Liver (tissue), 9 donors: ENCODE measurements around the gene LRRN2. TPM values are rescaled to one million over a fixed set of nuclear protein-coding genes. Genes with fewer than 3 reads are reported as not detected.

Experiments
- DNase-seq: peaks from one replicate; pipeline ENCODE4 v3.0.0-alpha.2; 2017; ENCODE audit warnings: low spot score
- H3K27ac ChIP-seq, 2 donors: one replicate each; pipeline ENCODE4 v1.7.0; 2013; ENCODE audit warnings: inconsistent platforms in 2 of 2, low read length in 2 of 2, control low read depth in 1 of 2, low read depth in 1 of 2, mild to moderate bottlenecking in 1 of 2
- H3K27me3 ChIP-seq, 4 donors: one replicate each; pipeline versions ENCODE4 v1.6.1 to v1.7.0; 2013; ENCODE audit warnings: low read length in 3 of 4, inconsistent platforms in 1 of 4, mild to moderate bottlenecking in 1 of 4, moderate library complexity in 1 of 4; ENCODE audit not compliant: control insufficient read depth in 4 of 4, insufficient read depth in 4 of 4
- H3K36me3 ChIP-seq, 4 donors: one replicate each; pipeline versions ENCODE4 v1.6.1 to v1.7.0; 2013; ENCODE audit warnings: low read length in 3 of 4, mild to moderate bottlenecking in 3 of 4, low read depth in 1 of 4, moderate library complexity in 1 of 4; ENCODE audit not compliant: control insufficient read depth in 4 of 4, insufficient read depth in 3 of 4
- H3K4me1 ChIP-seq, 4 donors: one replicate each; pipeline versions ENCODE4 v1.6.1 to v1.7.0; 2013; ENCODE audit warnings: low read length in 3 of 4, mild to moderate bottlenecking in 3 of 4, moderate library complexity in 1 of 4; ENCODE audit not compliant: control insufficient read depth in 4 of 4, insufficient read depth in 4 of 4
- H3K4me3 ChIP-seq, 3 donors: one replicate each; pipeline versions ENCODE4 v1.6.1 to v1.7.0; 2013; ENCODE audit warnings: low read length in 3 of 3, control low read depth in 1 of 3, low read depth in 1 of 3, mild to moderate bottlenecking in 1 of 3
- H3K9ac ChIP-seq, 2 donors: one replicate each; pipeline ENCODE4 v1.7.0; 2013; ENCODE audit warnings: low read length in 2 of 2, mild to moderate bottlenecking in 2 of 2, moderate library complexity in 2 of 2, control low read depth in 1 of 2, low read depth in 1 of 2
- H3K9me3 ChIP-seq, 4 donors: one replicate each; pipeline versions ENCODE4 v1.6.1 to v1.7.0; 2013; ENCODE audit warnings: low read length in 3 of 4; ENCODE audit not compliant: control insufficient read depth in 4 of 4
- EGR1 ChIP-seq, 2 donors: IDR thresholded peaks; 2 replicates each; pipeline ENCODE4 v1.6.1; 2016 to 2018; ENCODE audit warnings: antibody characterized with exemption in 2 of 2, low read depth in 2 of 2
- FOXA1 ChIP-seq: IDR thresholded peaks from 2 replicates; pipeline ENCODE4 v1.6.1; 2016; ENCODE audit warnings: antibody characterized with exemption
- FOXA2 ChIP-seq: IDR thresholded peaks from 2 replicates; pipeline ENCODE4 v1.6.1; 2016; ENCODE audit warnings: antibody characterized with exemption
- GABPA ChIP-seq, 2 donors: IDR thresholded peaks in 1 of 2; conservative IDR thresholded peaks in 1 of 2; 2 replicates each; pipeline ENCODE4 v1.6.1; 2016; ENCODE audit warnings: antibody characterized with exemption in 2 of 2, mild to moderate bottlenecking in 1 of 2, moderate library complexity in 1 of 2
- HNF4A ChIP-seq, 2 donors: conservative IDR thresholded peaks; 2 replicates each; pipeline ENCODE4 v1.6.1; 2016; ENCODE audit warnings: antibody characterized with exemption in 2 of 2, mild to moderate bottlenecking in 2 of 2
- HNF4G ChIP-seq: IDR thresholded peaks from 2 replicates; pipeline ENCODE4 v1.6.1; 2016; ENCODE audit warnings: antibody characterized with exemption
- JUND ChIP-seq, 2 donors: IDR thresholded peaks; 2 replicates each; pipeline ENCODE4 v1.6.1; 2016; ENCODE audit warnings: antibody characterized with exemption in 2 of 2
- NR2F2 ChIP-seq: IDR thresholded peaks from 2 replicates; pipeline ENCODE4 v1.6.1; 2016; ENCODE audit warnings: antibody characterized with exemption
- TAF1 ChIP-seq: conservative IDR thresholded peaks from 2 replicates; pipeline ENCODE4 v1.6.1; 2016; ENCODE audit warnings: antibody characterized with exemption, mild to moderate bottlenecking
- YY1 ChIP-seq: IDR thresholded peaks from 2 replicates; pipeline ENCODE4 v1.6.1; 2016; ENCODE audit warnings: antibody characterized with exemption, mild to moderate bottlenecking
- WGBS: extraction: QIAGEN DNeasy Blood & Tissue Kit; methylation state at CpG from one replicate; pipeline ENCODE4 v1.1.7; 2013; 5-methylcytosine and 5-hydroxymethylcytosine counted together
- polyA plus RNA-seq, 2 donors: library from polyadenylated mRNA; stranded (reverse) in 1 of 2; unstranded in 1 of 2; fragments of 200-250 nt in 1 of 2; fragments of >200 nt in 1 of 2; fragmentation: Nextera tagmentation in 1 of 2; extraction: Ambion mirVana in 1 of 2; gene quantifications; one replicate each; pipeline versions ENCODE4 v1.2.1 to v1.2.3, GENCODE V29; 2013 to 2015
- total RNA-seq, 2 donors: library from RNA; depleted of rRNA; stranded (reverse); fragments of >200 nt; gene quantifications; one replicate each; pipeline ENCODE4 v1.2.3, GENCODE V29; 2014
- TF ChIP-seq, protein P1 (sequence below): IDR thresholded peaks from 2 replicates; pipeline ENCODE4 v1.6.1; 2016; ENCODE audit warnings: antibody characterized with exemption
- TF ChIP-seq, protein P2 (sequence below): fragments of 150-350 bp; IDR thresholded peaks from 2 replicates; pipeline ENCODE4 v1.5.1; 2017; ENCODE audit warnings: improper control_type of control experiment, low read depth, low read length; ENCODE audit not compliant: missing input control
- TF ChIP-seq, protein P3 (sequence below): IDR thresholded peaks from 2 replicates; pipeline ENCODE4 v1.6.1; 2016; ENCODE audit warnings: antibody characterized with exemption
- TF ChIP-seq, protein P4 (sequence below): IDR thresholded peaks from 2 replicates; pipeline ENCODE4 v1.6.1; 2016; ENCODE audit warnings: antibody characterized with exemption
- TF ChIP-seq, protein P5 (sequence below): IDR thresholded peaks from 2 replicates; pipeline ENCODE4 v1.6.1; 2016; ENCODE audit warnings: antibody characterized with exemption, mild to moderate bottlenecking
- donor health status: healthy.
- donor health status: healthy.
- donor health status: healthy.
- donor health status: healthy.
- donor health status: healthy.

The LRRN2 gene
- total and polyA plus RNA-seq, 4 donors = 0.13 to 2.8 (median 0.28) TPM

DNA sequence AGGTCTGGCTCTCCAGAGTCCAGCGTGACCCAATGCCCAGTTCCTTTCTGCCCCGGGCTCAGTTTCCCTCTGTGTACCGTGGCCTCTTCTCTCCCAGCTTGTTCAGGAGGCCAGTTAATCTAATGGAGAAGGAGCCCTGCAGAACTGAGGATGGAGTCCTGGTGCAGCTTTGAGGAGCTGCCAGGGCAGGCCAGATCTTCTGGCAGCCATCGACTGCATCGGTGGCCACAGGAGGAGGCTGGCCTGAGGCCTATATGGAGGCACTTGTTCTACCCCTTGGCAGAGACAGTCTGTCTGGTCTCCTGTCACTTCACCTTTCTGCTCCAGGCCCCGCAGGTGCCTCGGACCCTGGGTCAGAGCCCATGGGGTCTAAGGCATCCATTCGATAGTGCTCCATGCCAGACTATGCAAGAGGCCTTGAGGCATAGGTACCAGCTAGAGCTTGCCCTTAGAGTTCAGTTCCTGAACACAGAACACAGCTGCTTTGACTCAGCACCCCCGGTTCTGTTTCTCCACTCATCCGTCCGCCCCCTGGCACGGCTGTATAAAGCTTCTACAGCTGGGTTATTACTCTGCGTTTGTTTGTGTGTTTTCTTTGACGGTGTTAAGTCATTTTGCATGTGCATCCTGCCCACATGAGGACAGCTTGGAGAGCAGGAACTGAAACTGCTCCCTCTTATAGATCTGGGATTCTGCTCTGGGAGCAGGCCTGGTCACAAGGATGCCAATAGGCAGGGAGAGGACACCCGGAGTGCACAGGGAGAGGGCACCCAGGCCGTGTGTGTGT lies 18.5 kb upstream of the LRRN2 start:
- WGBS = 84% methylated on average over 16 of the region's 16 CpGs

DNA sequence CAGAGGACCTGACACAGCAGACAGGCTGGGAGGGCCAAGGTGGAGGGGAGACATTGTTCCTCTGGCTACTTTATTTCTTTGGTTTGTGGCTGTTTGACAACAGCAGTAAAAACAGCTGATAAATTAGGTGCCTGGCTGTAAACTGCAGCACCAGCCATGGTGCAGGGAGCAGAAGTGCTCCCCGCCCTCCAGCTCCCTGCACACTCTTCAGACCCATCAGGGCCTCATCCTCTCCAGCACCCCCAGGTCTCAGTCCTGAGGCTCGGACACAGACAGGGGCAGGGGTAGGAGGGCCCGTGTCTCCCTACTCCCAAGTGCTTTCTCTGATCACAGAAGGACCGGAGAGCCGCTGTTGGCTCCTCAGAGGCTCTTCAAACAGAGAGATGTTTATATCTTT lies 17.7 kb upstream of the LRRN2 start:
- TF ChIP-seq, protein P1, sequence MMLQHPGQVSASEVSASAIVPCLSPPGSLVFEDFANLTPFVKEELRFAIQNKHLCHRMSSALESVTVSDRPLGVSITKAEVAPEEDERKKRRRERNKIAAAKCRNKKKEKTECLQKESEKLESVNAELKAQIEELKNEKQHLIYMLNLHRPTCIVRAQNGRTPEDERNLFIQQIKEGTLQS = no peak
- no peak for TF ChIP-seq EGR1 (IDR thresholded peaks at IDR 0.05; ENCODE audit: low read depth in 2 of 2)
- TF ChIP-seq, protein P2, sequence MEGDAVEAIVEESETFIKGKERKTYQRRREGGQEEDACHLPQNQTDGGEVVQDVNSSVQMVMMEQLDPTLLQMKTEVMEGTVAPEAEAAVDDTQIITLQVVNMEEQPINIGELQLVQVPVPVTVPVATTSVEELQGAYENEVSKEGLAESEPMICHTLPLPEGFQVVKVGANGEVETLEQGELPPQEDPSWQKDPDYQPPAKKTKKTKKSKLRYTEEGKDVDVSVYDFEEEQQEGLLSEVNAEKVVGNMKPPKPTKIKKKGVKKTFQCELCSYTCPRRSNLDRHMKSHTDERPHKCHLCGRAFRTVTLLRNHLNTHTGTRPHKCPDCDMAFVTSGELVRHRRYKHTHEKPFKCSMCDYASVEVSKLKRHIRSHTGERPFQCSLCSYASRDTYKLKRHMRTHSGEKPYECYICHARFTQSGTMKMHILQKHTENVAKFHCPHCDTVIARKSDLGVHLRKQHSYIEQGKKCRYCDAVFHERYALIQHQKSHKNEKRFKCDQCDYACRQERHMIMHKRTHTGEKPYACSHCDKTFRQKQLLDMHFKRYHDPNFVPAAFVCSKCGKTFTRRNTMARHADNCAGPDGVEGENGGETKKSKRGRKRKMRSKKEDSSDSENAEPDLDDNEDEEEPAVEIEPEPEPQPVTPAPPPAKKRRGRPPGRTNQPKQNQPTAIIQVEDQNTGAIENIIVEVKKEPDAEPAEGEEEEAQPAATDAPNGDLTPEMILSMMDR = no peak
- no peak for TF ChIP-seq JUND (IDR thresholded peaks at IDR 0.05)
- TF ChIP-seq TAF1 = no peak
- TF ChIP-seq FOXA1 = no peak
- TF ChIP-seq GABPA (IDR thresholded peaks at IDR 0.05 in 1 of 2, conservative IDR thresholded peaks at IDR 0.05 in 1 of 2) = no peak
- TF ChIP-seq, protein P3, sequence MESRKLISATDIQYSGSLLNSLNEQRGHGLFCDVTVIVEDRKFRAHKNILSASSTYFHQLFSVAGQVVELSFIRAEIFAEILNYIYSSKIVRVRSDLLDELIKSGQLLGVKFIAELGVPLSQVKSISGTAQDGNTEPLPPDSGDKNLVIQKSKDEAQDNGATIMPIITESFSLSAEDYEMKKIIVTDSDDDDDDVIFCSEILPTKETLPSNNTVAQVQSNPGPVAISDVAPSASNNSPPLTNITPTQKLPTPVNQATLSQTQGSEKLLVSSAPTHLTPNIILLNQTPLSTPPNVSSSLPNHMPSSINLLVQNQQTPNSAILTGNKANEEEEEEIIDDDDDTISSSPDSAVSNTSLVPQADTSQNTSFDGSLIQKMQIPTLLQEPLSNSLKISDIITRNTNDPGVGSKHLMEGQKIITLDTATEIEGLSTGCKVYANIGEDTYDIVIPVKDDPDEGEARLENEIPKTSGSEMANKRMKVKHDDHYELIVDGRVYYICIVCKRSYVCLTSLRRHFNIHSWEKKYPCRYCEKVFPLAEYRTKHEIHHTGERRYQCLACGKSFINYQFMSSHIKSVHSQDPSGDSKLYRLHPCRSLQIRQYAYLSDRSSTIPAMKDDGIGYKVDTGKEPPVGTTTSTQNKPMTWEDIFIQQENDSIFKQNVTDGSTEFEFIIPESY = no peak
- TF ChIP-seq, protein P4, sequence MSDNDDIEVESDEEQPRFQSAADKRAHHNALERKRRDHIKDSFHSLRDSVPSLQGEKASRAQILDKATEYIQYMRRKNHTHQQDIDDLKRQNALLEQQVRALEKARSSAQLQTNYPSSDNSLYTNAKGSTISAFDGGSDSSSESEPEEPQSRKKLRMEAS = no peak
- TF ChIP-seq HNF4A (conservative IDR thresholded peaks at IDR 0.05) = no peak
- no peaks in the 10 kb centered on the region for H3K4me1 ChIP-seq
- H3K27me3 ChIP-seq = no peaks in the 10 kb centered on the region
- no peak overlapping the region for H3K4me3 ChIP-seq
- no peaks in the 10 kb centered on the region for H3K9me3 ChIP-seq
- H3K36me3 ChIP-seq = no peaks in the 10 kb centered on the region
- WGBS = 41% methylated on average over 5 of the region's 5 CpGs
- no peak overlapping the region for H3K27ac ChIP-seq
- no peak for DNase-seq
- no peak overlapping the region for H3K9ac ChIP-seq

More for the DNA sequence above, 18.5 kb upstream of the LRRN2 start:
- Histone ChIP-seq H3K4me1 (no peaks in the 10 kb centered on the region), H3K9me3 (no peaks in the 10 kb centered on the region), H3K4me3 (no peak overlapping the region), H3K9ac (no peak overlapping the region), H3K36me3 (no peaks in the 10 kb centered on the region), H3K27ac (no peak overlapping the region), H3K27me3 (no peaks in the 10 kb centered on the region)
- TF ChIP-seq HNF4G (no peak), YY1 (no peak), FOXA2 (no peak), NR2F2 (no peak), HNF4A (conservative IDR thresholded peaks at IDR 0.05) (no peak), FOXA1 (no peak)
- TF ChIP-seq, protein P5, sequence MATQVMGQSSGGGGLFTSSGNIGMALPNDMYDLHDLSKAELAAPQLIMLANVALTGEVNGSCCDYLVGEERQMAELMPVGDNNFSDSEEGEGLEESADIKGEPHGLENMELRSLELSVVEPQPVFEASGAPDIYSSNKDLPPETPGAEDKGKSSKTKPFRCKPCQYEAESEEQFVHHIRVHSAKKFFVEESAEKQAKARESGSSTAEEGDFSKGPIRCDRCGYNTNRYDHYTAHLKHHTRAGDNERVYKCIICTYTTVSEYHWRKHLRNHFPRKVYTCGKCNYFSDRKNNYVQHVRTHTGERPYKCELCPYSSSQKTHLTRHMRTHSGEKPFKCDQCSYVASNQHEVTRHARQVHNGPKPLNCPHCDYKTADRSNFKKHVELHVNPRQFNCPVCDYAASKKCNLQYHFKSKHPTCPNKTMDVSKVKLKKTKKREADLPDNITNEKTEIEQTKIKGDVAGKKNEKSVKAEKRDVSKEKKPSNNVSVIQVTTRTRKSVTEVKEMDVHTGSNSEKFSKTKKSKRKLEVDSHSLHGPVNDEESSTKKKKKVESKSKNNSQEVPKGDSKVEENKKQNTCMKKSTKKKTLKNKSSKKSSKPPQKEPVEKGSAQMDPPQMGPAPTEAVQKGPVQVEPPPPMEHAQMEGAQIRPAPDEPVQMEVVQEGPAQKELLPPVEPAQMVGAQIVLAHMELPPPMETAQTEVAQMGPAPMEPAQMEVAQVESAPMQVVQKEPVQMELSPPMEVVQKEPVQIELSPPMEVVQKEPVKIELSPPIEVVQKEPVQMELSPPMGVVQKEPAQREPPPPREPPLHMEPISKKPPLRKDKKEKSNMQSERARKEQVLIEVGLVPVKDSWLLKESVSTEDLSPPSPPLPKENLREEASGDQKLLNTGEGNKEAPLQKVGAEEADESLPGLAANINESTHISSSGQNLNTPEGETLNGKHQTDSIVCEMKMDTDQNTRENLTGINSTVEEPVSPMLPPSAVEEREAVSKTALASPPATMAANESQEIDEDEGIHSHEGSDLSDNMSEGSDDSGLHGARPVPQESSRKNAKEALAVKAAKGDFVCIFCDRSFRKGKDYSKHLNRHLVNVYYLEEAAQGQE = no peak
- TF ChIP-seq, protein P3 = no peak
- TF ChIP-seq, protein P4 = no peak
- no peak for DNase-seq
